ENCODE data around the gene UBE2G1. TPM values are rescaled to one million over a fixed set of nuclear protein-coding genes. Genes with fewer than 3 reads are reported as not detected.

UBE2G1 gene
- total and polyA plus RNA-seq, 4 donors = 19.9 to 25.3 (median 21.3) TPM

DNA sequence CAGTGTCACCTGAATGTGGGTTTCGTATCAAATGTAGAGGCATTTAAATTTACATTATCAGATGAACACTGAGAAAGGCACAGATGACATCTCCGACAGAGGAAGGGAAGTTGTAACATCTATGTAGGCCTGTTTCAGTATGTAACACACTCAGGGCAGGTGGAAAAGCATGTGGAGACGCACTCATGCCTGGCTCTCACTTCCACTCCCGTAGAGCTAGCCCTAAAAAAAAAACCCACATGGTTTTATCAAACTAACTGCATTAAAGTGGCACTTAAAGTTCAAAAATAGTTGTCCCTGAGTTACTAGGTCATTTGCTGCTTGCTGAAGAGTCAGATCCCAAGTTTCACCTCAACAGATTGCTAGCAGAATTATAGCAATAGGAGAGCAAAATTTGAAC, 96.6 kb downstream of the UBE2G1 start (continued):
- TF ChIP-seq MAX (IDR thresholded peaks at IDR 0.05) (no peak), REST (IDR thresholded peaks at IDR 0.05) (no peak), TAF1 (conservative IDR thresholded peaks at IDR 0.05) (no peak), SP1 (IDR thresholded peaks at IDR 0.05) (no peak), EGR1 (IDR thresholded peaks at IDR 0.05; ENCODE audit: low read depth in 2 of 2) (no peak)

- no peak overlapping the region for H3K9ac ChIP-seq (ENCODE audit: low read depth in 1 of 2, low read length in 2 of 2)
- H3K36me3 ChIP-seq (ENCODE audit: control insufficient read depth in 4 of 4, insufficient read depth in 3 of 4, low read depth in 1 of 4, low read length in 3 of 4) = peaks cover 0 to 10% (median 2%) of the 10 kb centered on the region in 4 donors
- 97% methylated on average over 8 of the region's 8 CpGs for WGBS
- DNase-seq (ENCODE audit: low spot score) = no peak
- no peak overlapping the region for H3K4me3 ChIP-seq (ENCODE audit: low read depth in 1 of 3, low read length in 3 of 3)
- H3K4me1 ChIP-seq (ENCODE audit: control insufficient read depth in 4 of 4, insufficient read depth in 4 of 4, low read length in 3 of 4) = peaks cover 1 to 15% (median 11%) of the 10 kb centered on the region in 4 donors
- H3K9me3 ChIP-seq (ENCODE audit: control insufficient read depth in 4 of 4, low read length in 3 of 4) = no peaks in the 10 kb centered on the region
- no peak overlapping the region for H3K27ac ChIP-seq (ENCODE audit: low read depth in 1 of 2, low read length in 2 of 2)
- TF ChIP-seq RAD21 (IDR thresholded peaks at IDR 0.05) = no peak
- TF ChIP-seq REST (IDR thresholded peaks at IDR 0.05) = no peak
- TF ChIP-seq SP1 (IDR thresholded peaks at IDR 0.05) = no peak
- no peak for TF ChIP-seq FOXA2 (IDR thresholded peaks at IDR 0.05)
- TF ChIP-seq HNF4G (IDR thresholded peaks at IDR 0.05) = no peak
- TF ChIP-seq ATF3 (IDR thresholded peaks at IDR 0.05) = no peak
- TF ChIP-seq NR2F2 (IDR thresholded peaks at IDR 0.05) = no peak
- no peak for TF ChIP-seq RXRA (IDR thresholded peaks at IDR 0.05)
- TF ChIP-seq FOXA1 (IDR thresholded peaks at IDR 0.05) = no peak
- no peak for TF ChIP-seq TAF1 (conservative IDR thresholded peaks at IDR 0.05)
- no peaks in the 10 kb centered on the region for H3K27me3 ChIP-seq (ENCODE audit: control insufficient read depth in 4 of 4, insufficient read depth in 4 of 4, low read length in 3 of 4)
Observed at GRCh38 chr17:4267402-4267801, 99.1 kb downstream of the UBE2G1 start.

GRCh38 chr17:4266550-4266949, 99.9 kb downstream of the UBE2G1 start:
- no peaks in the 10 kb centered on the region for H3K27me3 ChIP-seq (ENCODE audit: control insufficient read depth in 4 of 4, insufficient read depth in 4 of 4, low read length in 3 of 4)
- 83% methylated on average over 7 of the region's 7 CpGs for WGBS
- H3K4me3 ChIP-seq (ENCODE audit: low read depth in 1 of 3, low read length in 3 of 3) = no peak overlapping the region
- H3K9ac ChIP-seq (ENCODE audit: low read depth in 1 of 2, low read length in 2 of 2) = no peak overlapping the region
- H3K4me1 ChIP-seq (ENCODE audit: control insufficient read depth in 4 of 4, insufficient read depth in 4 of 4, low read length in 3 of 4) = peaks cover 7 to 21% (median 14%) of the 10 kb centered on the region in 4 donors
- no peaks in the 10 kb centered on the region for H3K9me3 ChIP-seq (ENCODE audit: control insufficient read depth in 4 of 4, low read length in 3 of 4)
- no peak for TF ChIP-seq NR2F2 (IDR thresholded peaks at IDR 0.05)
- no peak for TF ChIP-seq HNF4G (IDR thresholded peaks at IDR 0.05)
- peaks cover 0 to 6% (median 2%) of the 10 kb centered on the region in 4 donors for H3K36me3 ChIP-seq (ENCODE audit: control insufficient read depth in 4 of 4, insufficient read depth in 3 of 4, low read depth in 1 of 4, low read length in 3 of 4)
- H3K27ac ChIP-seq (ENCODE audit: low read depth in 1 of 2, low read length in 2 of 2) = no peak overlapping the region
- no peak for DNase-seq (ENCODE audit: low spot score)

Measured in liver (tissue), 9 donors.